SK-N-SH (cell line): Measurements from ENCODE around the gene SCO2. TPM values are rescaled to one million over a fixed set of nuclear protein-coding genes. Genes with fewer than 3 reads are reported as not detected.

ENCODE experiments used
- CTCF ChIA-PET: fragments of 300-600, 350-600 bp; formaldehyde crosslinking; extraction: SDS; loops from one replicate; lab custom pipeline; 2021; lab: Yijun Ruan, JAX
- POLR2A ChIA-PET: fragments of 350-600 bp; sonication (Branson Sonifier 250); formaldehyde crosslinking; extraction: SDS; loops from one replicate; lab custom pipeline; 2020; ENCODE audit warnings: antibody characterized with exemption, inconsistent platforms; lab: Yijun Ruan, JAX
- DNase-seq: peaks from one replicate; pipeline ENCODE4 v3.0.0; 2012
- H2AFZ ChIP-seq: fragments of 200-600 bp; sonication (generic); 2 replicates; pipeline ENCODE4 v1.8.1; 2016; ENCODE audit warnings: antibody characterized with exemption, mild to moderate bottlenecking, low read depth
- H3F3A ChIP-seq: fragments of 200-600 bp; sonication (generic); replicated peaks from 2 replicates; pipeline ENCODE3; 2016; ENCODE audit warnings: antibody characterized with exemption, mild to moderate bottlenecking; ENCODE audit not compliant: insufficient read depth
- H3K27ac ChIP-seq, 2 experiments: fragments of 200-500 bp in 1 of 2; fragments of 200-600 bp in 1 of 2; sonication (Bioruptor generic) in 1 of 2; sonication (generic), shearing (Covaris generic) in 1 of 2; 2 replicates each; pipeline versions ENCODE4 v1.5.1 to v1.6.1; 2014 to 2016; ENCODE audit warnings: low read depth in 2 of 2, inconsistent platforms in 1 of 2, low read length in 1 of 2, mild to moderate bottlenecking in 1 of 2, mixed read lengths in 1 of 2
- H3K27me3 ChIP-seq: fragments of 200-600 bp; sonication (generic), shearing (Covaris generic); 2 replicates; pipeline ENCODE4 v1.6.1; 2016; ENCODE audit warnings: mixed run types; ENCODE audit not compliant: insufficient read depth
- H3K36me3 ChIP-seq, 2 experiments: fragments of 200-500 bp in 1 of 2; fragments of 200-600 bp in 1 of 2; sonication (Bioruptor generic) in 1 of 2; sonication (generic) in 1 of 2; replicated peaks in 1 of 2; 2 replicates each; pipeline versions ENCODE3 to v1.5.1; 2014 to 2016; ENCODE audit warnings: low read length in 1 of 2, mild to moderate bottlenecking in 1 of 2; ENCODE audit not compliant: insufficient read depth in 2 of 2, control insufficient read depth in 1 of 2
- H3K4me1 ChIP-seq, 2 experiments: fragments of 200-500 bp in 1 of 2; fragments of 200-600 bp in 1 of 2; sonication (Bioruptor generic) in 1 of 2; sonication (generic), shearing (Covaris generic) in 1 of 2; 2 replicates each; pipeline versions ENCODE4 v1.5.1 to v1.6.1; 2014 to 2016; ENCODE audit warnings: low read depth in 1 of 2, low read length in 1 of 2, mixed run types in 1 of 2; ENCODE audit not compliant: insufficient read depth in 2 of 2, control insufficient read depth in 1 of 2
- H3K4me2 ChIP-seq: fragments of 200-600 bp; sonication (generic), shearing (Covaris generic); 2 replicates; pipeline ENCODE4 v1.6.1; 2017; ENCODE audit warnings: mixed run types
- H3K4me3 ChIP-seq, 2 experiments: fragments of 200-500 bp in 1 of 2; fragments of 200-600 bp in 1 of 2; sonication (Bioruptor generic) in 1 of 2; sonication (generic), shearing (Covaris generic) in 1 of 2; 2 replicates each; pipeline versions ENCODE4 v1.5.1 to v1.8.1; 2014 to 2016; ENCODE audit warnings: low read depth in 2 of 2, inconsistent platforms in 1 of 2, low read length in 1 of 2, mild to moderate bottlenecking in 1 of 2, mixed read lengths in 1 of 2, moderate library complexity in 1 of 2
- H3K79me2 ChIP-seq: fragments of 200-600 bp; sonication (generic); 2 replicates; pipeline ENCODE4 v1.8.1; 2017; ENCODE audit warnings: mild to moderate bottlenecking; ENCODE audit not compliant: insufficient read depth
- H3K9ac ChIP-seq: fragments of 200-600 bp; sonication (generic); 2 replicates; pipeline ENCODE4 v1.6.1; 2017; ENCODE audit warnings: mixed run types
- H3K9me2 ChIP-seq: fragments of 200-600 bp; sonication (generic); 2 replicates; pipeline ENCODE4 v1.6.1; 2017; ENCODE audit warnings: mixed run types
- H3K9me3 ChIP-seq: fragments of 200-600 bp; sonication (generic); 2 replicates; pipeline ENCODE4 v1.6.1; 2017; ENCODE audit warnings: mixed run types, mild to moderate bottlenecking, moderate library complexity
- H4K20me1 ChIP-seq: fragments of 200-600 bp; sonication (generic); 2 replicates; pipeline ENCODE4 v1.6.1; 2017; ENCODE audit warnings: mild to moderate bottlenecking, mixed run types; ENCODE audit not compliant: insufficient read depth
- CHD2 ChIP-seq: fragments of 150-350 bp; IDR thresholded peaks from 2 replicates; pipeline ENCODE4 v1.6.1; 2018; ENCODE audit warnings: low read length; ENCODE audit not compliant: partially characterized antibody
- ELF1 ChIP-seq: IDR thresholded peaks from 2 replicates; pipeline ENCODE4 v1.4.0; 2012
- EP300 ChIP-seq, 2 experiments: IDR thresholded peaks; 2 replicates each; pipeline versions ENCODE4 v1.4.0 to v1.6.1; 2012; ENCODE audit warnings: borderline replicate concordance in 1 of 2, low read depth in 1 of 2, low read length in 1 of 2
- GATA2 ChIP-seq: sonication (generic); formaldehyde crosslinking; IDR thresholded peaks from 2 replicates; pipeline ENCODE4 v1.5.0; 2020; ENCODE audit warnings: mild to moderate bottlenecking, missing genetic modification reagents
- MXI1 ChIP-seq: IDR thresholded peaks from 2 replicates; pipeline ENCODE4 v1.6.1; 2012; ENCODE audit warnings: mild to moderate bottlenecking, low read depth, low read length, improper control_type of control experiment
- NRF1 ChIP-seq: IDR thresholded peaks from 2 replicates; pipeline ENCODE4 v1.6.1; 2012; ENCODE audit warnings: low read depth, mild to moderate bottlenecking, low read length
- PBX3 ChIP-seq: IDR thresholded peaks from 2 replicates; pipeline ENCODE4; 2012
- RAD21 ChIP-seq: IDR thresholded peaks from 2 replicates; pipeline ENCODE4 v1.6.1; 2012; ENCODE audit warnings: mild to moderate bottlenecking, low read length
- REST ChIP-seq: IDR thresholded peaks from 2 replicates; pipeline ENCODE4 v1.6.1; 2012; ENCODE audit warnings: mild to moderate bottlenecking, low read depth, low read length, moderate library complexity
- RFX5 ChIP-seq: IDR thresholded peaks from 2 replicates; pipeline ENCODE4 v1.6.1; 2012; ENCODE audit warnings: mild to moderate bottlenecking, improper control_type of control experiment, low read length
- SMC3 ChIP-seq: IDR thresholded peaks from 2 replicates; pipeline ENCODE4 v1.6.1; 2012; ENCODE audit warnings: low read depth, low read length, improper control_type of control experiment
- TAF1 ChIP-seq: IDR thresholded peaks from 2 replicates; pipeline ENCODE4 v1.6.1; 2012; ENCODE audit warnings: low read depth, mild to moderate bottlenecking, low read length, moderate library complexity, borderline replicate concordance
- USF1 ChIP-seq: IDR thresholded peaks from 2 replicates; pipeline ENCODE4 v1.4.0; 2012; ENCODE audit warnings: low read depth, borderline replicate concordance
- WGBS: methylation state at CpG from one replicate; pipeline ENCODE4 v1.1.6; 2017; ENCODE audit warnings: low lambda C conversion rate; 5-methylcytosine and 5-hydroxymethylcytosine counted together
- polyA plus RNA-seq, 3 experiments: library from polyadenylated mRNA; depleted of rRNA; stranded (reverse); fragments of >200 nt; gene quantifications; 2 replicates each; pipeline ENCODE4 v1.2.3, GENCODE V29; 2012
- TF ChIP-seq, protein P1 (sequence below): IDR thresholded peaks from 2 replicates; pipeline ENCODE4 v1.4.0; 2012; ENCODE audit warnings: low read depth

Gene SCO2
- polyA plus RNA-seq, 1 of the 3 experiments (the other 2 are of a cell fraction) = 4.0 TPM

- H3K9ac ChIP-seq = no peak overlapping the region
- peaks cover 0 to 18% of the 10 kb centered on the region in 2 experiments for H3K36me3 ChIP-seq
- 93% methylated on average over 4 of the region's 14 CpGs for WGBS
- CTCF ChIA-PET = no interaction called here
- no peaks in the 10 kb centered on the region for H3K9me2 ChIP-seq
- TF ChIP-seq EP300 (IDR thresholded peaks at IDR 0.05; ENCODE audit: borderline replicate concordance in 1 of 2, low read depth in 1 of 2, low read length in 1 of 2) (no peak), USF1 (no peak), CHD2 (no peak), GATA2 (CRISPR knock-in tag) (no peak), NRF1 (no peak), ELF1 (no peak), REST (no peak), TAF1 (no peak), PBX3 (no peak), MXI1 (no peak), RAD21 (no peak), SMC3 (no peak), RFX5 (no peak)
- TF ChIP-seq, protein P1, sequence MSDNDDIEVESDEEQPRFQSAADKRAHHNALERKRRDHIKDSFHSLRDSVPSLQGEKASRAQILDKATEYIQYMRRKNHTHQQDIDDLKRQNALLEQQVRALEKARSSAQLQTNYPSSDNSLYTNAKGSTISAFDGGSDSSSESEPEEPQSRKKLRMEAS = no peak
- no peak overlapping the region for H3K4me2 ChIP-seq
- no peak overlapping the region for H2AFZ ChIP-seq
- H4K20me1 ChIP-seq = no peaks in the 10 kb centered on the region
- no peak overlapping the region for H3K27ac ChIP-seq
- H3K9me3 ChIP-seq = no peaks in the 10 kb centered on the region
- peaks cover 45% of the 10 kb centered on the region for H3K79me2 ChIP-seq
- no peak for DNase-seq
- no peak overlapping the region for H3K4me3 ChIP-seq
- H3K27me3 ChIP-seq = no peaks in the 10 kb centered on the region
- peaks cover 7 to 14% of the 10 kb centered on the region in 2 experiments; a peak in 3 of 4 replicates for H3K4me1 ChIP-seq
- H3F3A ChIP-seq = peaks cover 6% of the 10 kb centered on the region
- POLR2A ChIA-PET = no interaction called here
These were observed 20.1 kb downstream of the SCO2 start for GRCh38 chr22:50505276-50505775.
